Small intestine (tissue), 7 donors: Measurements from ENCODE around the gene ATP5F1C. TPM values are rescaled to one million over a fixed set of nuclear protein-coding genes. Genes with fewer than 3 reads are reported as not detected.
"Not testable (repeated sequence)": the region's sequence is repeated elsewhere in the genome, so short reads cannot be mapped to it uniquely, and the experiment has no call there.

Source experiments
- DNase-seq, 2 donors: peaks; one replicate each; pipeline versions ENCODE4 v3.0.0 to v3.0.0-alpha.2; 2013
- FAIRE-seq: peaks from 2 replicates; lab custom pipeline; 2012; peaks lifted over from hg19 to GRCh38; lab: Jason Lieb, UNC
- H3K27ac ChIP-seq, 3 donors: one replicate each; pipeline ENCODE4 v1.5.1; 2013; ENCODE audit warnings: low read length in 2 of 3, mild to moderate bottlenecking in 2 of 3, control low read depth in 1 of 3, inconsistent platforms in 1 of 3, low read depth in 1 of 3, moderate library complexity in 1 of 3
- H3K27me3 ChIP-seq, 3 donors: one replicate each; pipeline ENCODE4 v1.6.1; 2013; ENCODE audit warnings: low read length in 3 of 3, inconsistent platforms in 1 of 3; ENCODE audit not compliant: control insufficient read depth in 3 of 3, insufficient read depth in 3 of 3
- H3K36me3 ChIP-seq, 3 donors: one replicate each; pipeline ENCODE4 v1.6.1; 2013; ENCODE audit warnings: low read length in 3 of 3, inconsistent platforms in 1 of 3, low read depth in 1 of 3, mild to moderate bottlenecking in 1 of 3, moderate library complexity in 1 of 3; ENCODE audit not compliant: control insufficient read depth in 3 of 3, insufficient read depth in 2 of 3
- H3K4me1 ChIP-seq, 3 donors: one replicate each; pipeline ENCODE4 v1.6.1; 2013; ENCODE audit warnings: low read length in 2 of 3, inconsistent platforms in 1 of 3, low read depth in 1 of 3, mild to moderate bottlenecking in 1 of 3, moderate library complexity in 1 of 3; ENCODE audit not compliant: control insufficient read depth in 3 of 3, insufficient read depth in 2 of 3
- H3K4me3 ChIP-seq, 3 donors: one replicate each; pipeline ENCODE4 v1.5.1; 2013; ENCODE audit warnings: low read length in 3 of 3, control low read depth in 1 of 3, inconsistent platforms in 1 of 3, low read depth in 1 of 3, mild to moderate bottlenecking in 1 of 3, moderate library complexity in 1 of 3
- H3K9me3 ChIP-seq, 2 donors: one replicate each; pipeline ENCODE4 v1.6.1; 2013; ENCODE audit warnings: low read depth in 1 of 2, low read length in 1 of 2; ENCODE audit not compliant: control insufficient read depth in 2 of 2, insufficient read depth in 1 of 2
- WGBS, 3 donors: extraction: QIAGEN DNeasy Blood & Tissue Kit; methylation state at CpG; one replicate each; pipeline ENCODE4 v1.1.7; 2013; 5-methylcytosine and 5-hydroxymethylcytosine counted together
- polyA plus RNA-seq, 4 donors: library from polyadenylated mRNA; stranded (reverse) in 3 of 4; unstranded in 1 of 4; fragments of 200-250 nt in 3 of 4; fragments of 120-200 nt in 1 of 4; gene quantifications; one replicate each; pipeline versions ENCODE4 v1.2.1 to v1.2.3, GENCODE V29; 2013
- donor health status: healthy with polysubstance abuse.
- donor health status: control.
- donor health status: control.
- donor health status: Bipolar disorder and iron deficiency.
- donor health status: healthy.

Gene ATP5F1C
- polyA plus RNA-seq, 4 donors, result 304 to 1,460 (median 611) TPM

DNA sequence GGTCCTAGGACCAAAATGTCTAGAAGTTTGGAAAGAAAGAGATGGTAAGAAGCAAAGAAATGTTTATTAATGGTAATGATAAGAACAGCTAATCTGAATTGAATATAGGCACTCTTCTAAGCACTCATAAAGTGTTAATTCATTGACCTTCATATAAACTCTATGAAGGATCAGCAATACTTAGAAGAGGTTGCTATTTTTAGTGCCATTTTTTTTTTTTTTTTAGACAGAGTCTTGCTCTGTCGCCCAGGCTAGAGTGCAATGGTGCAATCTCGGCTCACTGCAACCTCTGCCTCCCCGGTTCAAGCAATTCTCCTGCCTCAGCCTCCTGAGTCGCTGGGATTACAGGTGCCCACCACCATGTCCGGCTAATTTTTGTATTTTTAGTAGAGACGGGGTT is 5.8 kb upstream of the ATP5F1C start:
- H3K27me3 ChIP-seq, H3K9me3 ChIP-seq, H3K4me3 ChIP-seq, H3K4me1 ChIP-seq, H3K27ac ChIP-seq, DNase-seq, FAIRE-seq: not testable (repeated sequence)
- WGBS, 3 donors, result 94 to 99% (median 96%) methylated on average over 6 of the region's 6 CpGs
- H3K36me3 ChIP-seq, result peaks cover 5 to 26% (median 5%) of the 10 kb centered on the region in 3 donors

DNA sequence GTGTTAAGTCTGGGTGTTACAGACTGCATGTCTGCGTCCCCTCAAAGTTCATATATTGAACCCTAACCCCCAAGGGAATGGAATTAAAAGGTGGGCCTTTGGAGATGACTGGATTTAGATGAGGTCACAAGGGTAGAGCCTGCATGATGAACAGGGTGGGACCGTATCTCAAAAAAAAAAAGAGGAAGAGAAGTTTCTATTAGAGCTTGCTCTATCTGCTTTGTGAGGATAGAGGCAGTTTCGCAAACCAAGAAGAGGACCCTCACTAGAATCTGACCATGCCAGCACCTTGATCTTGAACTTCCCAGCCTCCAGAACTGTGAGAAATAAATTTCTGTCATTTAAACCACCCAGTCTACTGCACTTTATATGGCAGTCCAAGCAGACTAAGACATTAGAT is 1.5 kb upstream of the ATP5F1C start:
- H3K4me1 ChIP-seq, result peaks cover 7 to 14% (median 8%) of the 10 kb centered on the region in 3 donors
- H3K27me3 ChIP-seq, result no peaks in the 10 kb centered on the region
- H3K4me3 ChIP-seq, result peak overlapping the region in 1 of 3 donors; percentile 99
- FAIRE-seq (no peak), DNase-seq (no peak)
- no peak overlapping the region for H3K27ac ChIP-seq
- WGBS, 3 donors, result 72 to 82% (median 80%) methylated on average over 3 of the region's 3 CpGs
- peaks cover 1 to 14% (median 3%) of the 10 kb centered on the region in 3 donors for H3K36me3 ChIP-seq
- no peaks in the 10 kb centered on the region for H3K9me3 ChIP-seq

- H3K9me3 ChIP-seq, result no peaks in the 10 kb centered on the region
- peaks cover 3 to 11% (median 3%) of the 10 kb centered on the region in 3 donors for H3K36me3 ChIP-seq
- H3K4me1 ChIP-seq, result peaks cover 7 to 17% (median 8%) of the 10 kb centered on the region in 3 donors
- 2% methylated on average over 25 to 26 of the region's 26 CpGs for WGBS, 3 donors
- FAIRE-seq (no peak), DNase-seq (peak in 1 of 2 donors; percentile 18)
- no peaks in the 10 kb centered on the region for H3K27me3 ChIP-seq
- peak overlapping the region in 2 of 3 donors; percentile 67 to 83 for H3K27ac ChIP-seq
- peak overlapping the region; percentile 99 to 100 (median 99) for H3K4me3 ChIP-seq
Observed at GRCh38 chr10:7787150-7787856, 674 bp upstream of the ATP5F1C start.

DNA sequence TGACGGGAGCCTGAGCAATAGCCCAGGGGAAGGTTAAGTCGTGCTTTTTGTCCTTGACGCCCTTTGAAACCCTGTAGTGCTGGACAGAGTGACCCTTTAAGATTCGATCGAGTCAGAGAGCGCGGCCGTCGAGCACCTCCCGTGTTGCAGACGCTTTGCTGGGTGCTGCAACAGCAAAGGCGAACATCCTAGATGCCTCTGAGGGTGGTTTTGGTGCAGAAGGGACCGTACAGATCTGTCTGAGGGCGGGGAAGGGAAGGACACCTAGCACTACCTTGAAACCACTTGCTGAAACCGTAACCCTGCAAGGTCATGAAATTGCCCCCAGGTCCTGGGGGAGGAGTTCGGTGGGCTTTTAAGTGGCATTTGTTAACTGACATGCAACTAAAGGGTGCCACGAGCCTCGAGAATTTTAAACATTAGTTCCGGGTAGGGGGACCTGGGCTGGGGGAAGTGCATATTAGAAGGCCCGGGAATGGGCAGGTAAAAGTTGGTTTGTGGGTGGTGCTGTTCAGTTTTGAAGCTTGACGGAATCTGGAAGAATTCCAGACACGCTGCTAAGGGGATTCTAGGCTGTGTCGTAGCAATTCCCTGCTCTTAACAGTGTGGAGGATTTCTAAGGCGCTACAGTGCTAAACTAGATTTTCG is 786 bp downstream of the ATP5F1C start:
- DNase-seq, result peak in 1 of 2 donors; percentile 35
- no peaks in the 10 kb centered on the region for H3K27me3 ChIP-seq
- FAIRE-seq, result no peak
- peaks cover 7 to 18% (median 8%) of the 10 kb centered on the region in 3 donors for H3K4me1 ChIP-seq
- WGBS, 3 donors, result 2 to 3% (median 2%) methylated on average over 24 to 25 of the region's 25 CpGs
- H3K9me3 ChIP-seq, result no peaks in the 10 kb centered on the region
- H3K27ac ChIP-seq, result peak overlapping the region; percentile 80 to 83 (median 81)
- peak overlapping the region; percentile 86 to 99 (median 99) for H3K4me3 ChIP-seq
- peaks cover 3 to 9% (median 4%) of the 10 kb centered on the region in 3 donors for H3K36me3 ChIP-seq

GRCh38 chr10:7789390-7789789 is 1.4 kb downstream of the ATP5F1C start:
- H3K4me3 ChIP-seq, result peak overlapping the region in 2 of 3 donors; percentile 99
- peaks cover 7 to 18% (median 8%) of the 10 kb centered on the region in 3 donors for H3K4me1 ChIP-seq
- 7 to 37% (median 23%) methylated on average over 3 of the region's 3 CpGs for WGBS, 3 donors
- H3K36me3 ChIP-seq, result peaks cover 3 to 7% (median 4%) of the 10 kb centered on the region in 3 donors
- H3K9me3 ChIP-seq, result no peaks in the 10 kb centered on the region
- H3K27me3 ChIP-seq, result no peaks in the 10 kb centered on the region
- no peak overlapping the region for H3K27ac ChIP-seq
- FAIRE-seq (no peak), DNase-seq (peak; percentile 11 to 21)

DNA sequence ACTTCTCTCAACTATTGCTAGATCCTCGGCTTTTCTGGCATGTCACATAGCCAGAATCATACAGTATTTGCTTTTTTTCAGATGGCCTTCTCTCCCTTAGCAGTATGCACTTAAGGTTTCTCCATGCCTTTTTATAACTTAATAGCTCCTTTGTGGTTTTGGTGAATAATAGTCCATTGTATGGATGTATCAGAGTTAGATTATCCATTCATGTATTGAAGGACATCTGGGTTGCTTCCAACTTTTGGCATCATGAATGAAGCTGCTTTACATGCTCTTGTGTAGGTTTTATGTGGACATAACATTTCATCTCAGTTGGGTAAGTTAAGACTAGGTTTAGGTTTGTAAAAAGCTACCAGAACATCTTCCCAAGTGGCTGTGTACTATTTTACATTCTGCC is 4.6 kb downstream of the ATP5F1C start:
- DNase-seq (no peak), FAIRE-seq (no peak)
- Histone ChIP-seq H3K9me3 (no peaks in the 10 kb centered on the region), H3K4me1 (peaks cover 2 to 10% (median 6%) of the 10 kb centered on the region in 3 donors), H3K27ac (no peak overlapping the region), H3K4me3 (no peak overlapping the region), H3K27me3 (no peaks in the 10 kb centered on the region), H3K36me3 (peaks cover 0 to 13% (median 9%) of the 10 kb centered on the region in 3 donors)
- WGBS, 3 donors, result 15 to 56% (median 25%) methylated on average over 1 of the region's 1 CpG

- no peak overlapping the region for H3K4me3 ChIP-seq
- WGBS, 3 donors, result 81 to 87% (median 83%) methylated on average over 4 of the region's 4 CpGs
- FAIRE-seq, result no peak
Observed at GRCh38 chr10:7794251-7795026, 6.5 kb downstream of the ATP5F1C start.

DNA sequence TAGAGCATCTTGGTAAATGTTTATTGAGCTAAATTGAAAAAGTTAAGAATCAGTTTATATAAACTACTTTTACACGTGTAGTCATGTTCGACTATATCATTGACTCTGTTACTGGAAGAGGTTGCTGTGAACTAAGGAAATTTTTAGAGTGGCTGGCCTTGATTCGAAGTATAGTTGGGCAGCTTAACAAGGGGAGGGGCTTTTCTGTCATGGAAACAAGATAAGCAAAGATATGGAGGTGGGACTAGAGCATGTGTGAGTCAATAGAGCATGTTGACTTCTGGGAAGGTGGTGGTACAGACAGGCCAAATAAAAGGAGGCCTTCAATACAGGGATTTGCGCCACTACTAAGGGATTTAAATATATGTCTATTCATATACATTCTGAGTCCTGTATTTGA is 7.6 kb downstream of the ATP5F1C start:
- Histone ChIP-seq H3K27ac (no peak overlapping the region), H3K27me3 (no peaks in the 10 kb centered on the region), H3K36me3 (peaks cover 2 to 23% (median 17%) of the 10 kb centered on the region in 3 donors), H3K9me3 (no peaks in the 10 kb centered on the region), H3K4me1 (peaks cover 0 to 7% (median 2%) of the 10 kb centered on the region in 3 donors), H3K4me3 (no peak overlapping the region)
- WGBS, 3 donors, result 52 to 64% (median 54%) methylated on average over 4 of the region's 4 CpGs
- FAIRE-seq, result no peak
- peak in 1 of 2 donors; percentile 61 for DNase-seq

More at GRCh38 chr10:7794251-7795026, 6.5 kb downstream of the ATP5F1C start:
- H3K9me3 ChIP-seq, result no peaks in the 10 kb centered on the region
- H3K36me3 ChIP-seq, result peaks cover 0 to 20% (median 15%) of the 10 kb centered on the region in 3 donors
- no peaks in the 10 kb centered on the region for H3K27me3 ChIP-seq
- peaks cover under 1 to 9% (median 6%) of the 10 kb centered on the region in 3 donors for H3K4me1 ChIP-seq
- H3K27ac ChIP-seq, result no peak overlapping the region
- no peak for DNase-seq
